GM21447 (cell line): ENCODE measurements around the gene ELK3.

Experiments
- ATAC-seq: cut with Tn5 transposase; IDR thresholded peaks from one replicate; pipeline ENCODE4 v1.9.1; 2021; ENCODE audit not compliant: unreplicated experiment

The ELK3 gene

DNA sequence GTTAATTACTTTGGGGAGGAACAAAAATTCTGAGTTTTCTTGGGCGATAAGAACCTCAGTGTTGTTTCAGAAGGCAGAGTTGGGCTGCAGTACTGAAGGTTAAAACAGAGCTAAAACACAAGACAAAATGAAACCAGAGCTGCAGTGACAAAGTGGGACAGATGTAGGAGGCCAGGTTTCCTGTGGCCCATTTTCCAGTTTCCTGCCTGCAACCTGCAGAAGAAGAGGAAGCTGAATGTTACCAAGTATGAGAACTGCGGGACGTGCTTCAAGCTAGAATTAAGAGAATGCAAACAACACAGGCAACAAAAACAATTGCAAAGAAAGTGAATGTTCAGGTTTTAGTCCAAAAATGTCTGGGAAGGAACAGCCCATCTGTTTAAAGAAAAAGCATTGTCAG is 17.8 kb downstream of the ELK3 start:
- no peak for ATAC-seq

- no peak for ATAC-seq
Observed at GRCh38 chr12:96212456-96213375, 18.5 kb downstream of the ELK3 start.

- no peak for ATAC-seq
Observed at GRCh38 chr12:96213869-96214268, 19.7 kb downstream of the ELK3 start.

DNA sequence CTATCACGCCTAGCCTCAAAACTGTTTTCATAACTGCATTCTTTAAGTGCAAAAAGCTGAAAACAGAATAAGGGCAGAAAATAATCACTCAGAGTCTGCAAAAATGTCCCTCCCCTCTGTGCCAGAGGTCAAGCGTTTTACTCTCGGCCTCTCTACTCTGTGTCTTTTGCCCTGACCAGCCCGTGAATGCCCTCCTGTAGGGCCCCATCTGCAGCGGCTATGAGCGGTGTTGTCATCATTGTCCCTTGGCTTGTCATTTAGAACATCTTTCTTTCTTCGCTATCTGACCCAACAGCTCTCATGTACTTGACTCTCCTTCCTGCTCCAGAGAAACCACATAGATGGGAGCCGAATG is 21.7 kb downstream of the ELK3 start:
- no peak for ATAC-seq

- ATAC-seq = no peak
Observed at GRCh38 chr12:96218989-96219678, 25.0 kb downstream of the ELK3 start.

DNA sequence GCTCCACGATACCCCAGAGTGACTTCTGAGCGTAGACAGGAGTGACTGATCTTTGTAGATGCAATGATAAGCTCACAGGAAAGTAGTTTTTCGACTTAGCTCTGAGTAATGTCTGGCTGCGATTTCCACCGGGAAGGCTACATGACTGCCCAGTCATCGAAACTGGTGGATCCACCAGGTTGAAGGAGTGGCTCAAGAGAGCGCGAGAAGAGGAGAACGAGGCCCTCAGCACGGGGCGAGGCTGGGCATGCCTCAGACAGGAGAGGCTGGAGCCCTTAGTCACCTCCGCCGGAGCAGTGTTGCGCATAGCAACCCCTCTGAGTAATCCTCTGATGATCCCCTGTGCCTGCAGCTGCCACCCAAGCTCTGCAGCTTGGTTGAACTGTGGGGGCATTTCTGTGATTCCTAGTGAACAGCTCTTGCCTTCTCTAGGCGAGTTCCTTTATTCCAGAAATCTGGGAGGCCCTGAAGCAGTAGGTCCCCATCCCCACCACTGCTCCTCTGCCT is 25.6 kb downstream of the ELK3 start:
- ATAC-seq = no peak

GRCh38 chr12:96220902-96221301 is 26.7 kb downstream of the ELK3 start:
- no peak for ATAC-seq

DNA sequence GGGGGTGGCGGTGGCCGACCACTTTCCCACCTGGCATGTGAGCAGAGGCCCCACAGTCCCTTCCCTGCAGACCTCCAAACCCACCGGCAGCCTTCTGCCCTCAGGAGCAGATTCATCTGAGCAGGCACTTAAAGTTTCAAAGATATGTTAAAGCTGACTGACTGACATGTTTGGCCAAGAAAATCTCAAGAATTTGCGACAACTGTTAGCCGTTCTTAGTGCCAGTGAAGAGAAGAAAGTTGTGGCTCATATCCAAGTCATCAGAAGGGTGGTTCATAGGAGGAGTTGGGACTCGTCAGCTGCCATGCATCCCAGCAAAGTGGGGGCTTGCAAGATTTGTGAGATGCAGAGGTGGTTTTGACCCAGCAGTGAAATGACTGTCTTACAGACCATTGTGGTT is 27.2 kb downstream of the ELK3 start:
- no peak for ATAC-seq

- ATAC-seq = no peak
Observed at GRCh38 chr12:96223411-96224218, 29.4 kb downstream of the ELK3 start.

DNA sequence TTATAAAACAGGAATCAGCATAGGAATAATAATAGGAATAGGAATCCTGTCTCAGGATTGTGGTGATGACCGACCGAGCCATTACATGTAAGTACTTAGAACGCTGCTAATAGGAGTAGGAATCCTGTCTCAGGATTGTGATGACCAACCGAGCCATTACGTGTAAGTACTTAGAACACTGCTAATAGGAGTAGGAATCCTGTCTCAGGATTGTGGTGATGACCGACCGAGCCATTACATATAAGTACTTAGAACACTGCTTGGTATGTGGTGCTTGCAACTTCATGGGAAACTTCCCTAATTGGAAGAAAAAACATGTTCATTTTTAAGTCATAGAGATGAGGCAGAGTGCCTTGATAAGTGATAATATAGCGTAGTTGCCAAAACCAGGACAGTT is 30.0 kb downstream of the ELK3 start:
- ATAC-seq = no peak

DNA sequence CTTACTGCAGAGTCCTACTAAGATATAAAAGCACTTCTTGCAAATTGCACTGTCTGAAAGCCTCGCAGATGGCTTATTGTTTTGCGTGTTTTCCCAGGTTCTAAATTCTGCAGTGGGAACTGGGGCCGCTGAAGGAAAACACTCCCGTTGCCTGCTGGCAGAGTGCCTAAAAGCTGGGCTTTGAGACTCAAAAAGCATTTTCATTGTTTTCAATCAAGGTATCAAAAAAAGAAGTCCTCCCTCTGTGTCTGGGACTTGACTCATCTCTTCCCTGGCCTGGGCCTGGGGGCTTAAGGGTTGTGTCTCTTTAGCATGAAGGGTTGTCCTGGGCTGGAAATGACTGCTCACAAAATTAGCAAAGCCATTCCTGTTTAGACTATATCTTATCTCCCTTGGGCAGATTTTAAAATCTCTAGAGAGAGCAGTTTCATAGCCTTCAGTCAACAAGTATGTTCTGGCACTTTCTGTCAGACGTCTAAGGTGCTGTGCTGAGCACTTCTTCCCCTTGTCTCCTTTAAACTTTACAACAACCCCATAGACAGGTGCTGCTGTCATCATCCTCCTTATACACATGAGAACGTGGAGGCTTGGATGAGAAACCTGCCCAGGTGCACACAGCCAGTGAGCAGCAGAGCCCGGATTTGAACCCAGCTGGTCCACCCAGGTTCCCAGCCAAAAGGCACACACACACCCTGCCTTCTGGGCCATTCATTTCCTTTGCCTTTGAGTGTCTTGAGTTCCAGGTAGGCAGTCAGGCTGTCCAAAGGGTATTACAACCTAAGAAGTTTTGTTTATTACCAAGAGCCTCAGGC is 31.1 kb downstream of the ELK3 start:
- ATAC-seq = no peak

DNA sequence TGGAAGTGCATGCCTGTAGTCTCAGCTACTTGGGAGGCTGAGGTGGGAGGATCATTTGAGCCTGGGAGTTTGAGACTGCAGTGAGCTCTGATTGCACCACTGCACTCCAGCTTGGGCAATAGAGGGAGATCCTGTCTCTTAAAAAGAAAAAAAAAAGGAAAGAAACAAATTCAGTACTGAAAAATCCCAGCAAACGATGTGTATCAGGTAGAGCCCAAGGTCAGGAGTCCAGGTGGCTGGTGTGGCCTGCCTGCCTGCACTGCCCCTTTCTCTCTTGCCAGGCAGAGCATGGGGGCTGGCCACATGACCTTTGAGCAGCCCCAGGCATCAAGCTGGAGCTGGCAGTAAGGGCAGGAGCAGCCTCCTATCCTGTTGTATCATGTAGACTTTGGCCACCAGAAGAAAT is 31.8 kb downstream of the ELK3 start:
- ATAC-seq = no peak

DNA sequence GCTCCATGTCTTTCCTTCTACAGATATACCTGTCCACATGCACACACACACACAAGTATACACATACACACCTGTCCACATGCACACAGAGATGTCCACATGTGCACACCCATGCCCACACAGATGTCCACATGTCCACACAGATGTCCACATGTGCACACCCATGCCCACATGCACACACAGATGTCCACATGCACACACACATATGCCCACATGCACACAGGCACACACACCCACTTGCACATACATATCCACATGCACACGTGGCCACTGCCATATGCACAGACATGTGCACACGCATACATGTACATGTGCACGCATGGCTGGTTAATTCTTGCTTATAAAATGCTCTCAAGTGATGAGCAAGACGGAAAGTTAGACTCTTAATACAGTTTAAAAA is 32.2 kb downstream of the ELK3 start:
- no peak for ATAC-seq

DNA sequence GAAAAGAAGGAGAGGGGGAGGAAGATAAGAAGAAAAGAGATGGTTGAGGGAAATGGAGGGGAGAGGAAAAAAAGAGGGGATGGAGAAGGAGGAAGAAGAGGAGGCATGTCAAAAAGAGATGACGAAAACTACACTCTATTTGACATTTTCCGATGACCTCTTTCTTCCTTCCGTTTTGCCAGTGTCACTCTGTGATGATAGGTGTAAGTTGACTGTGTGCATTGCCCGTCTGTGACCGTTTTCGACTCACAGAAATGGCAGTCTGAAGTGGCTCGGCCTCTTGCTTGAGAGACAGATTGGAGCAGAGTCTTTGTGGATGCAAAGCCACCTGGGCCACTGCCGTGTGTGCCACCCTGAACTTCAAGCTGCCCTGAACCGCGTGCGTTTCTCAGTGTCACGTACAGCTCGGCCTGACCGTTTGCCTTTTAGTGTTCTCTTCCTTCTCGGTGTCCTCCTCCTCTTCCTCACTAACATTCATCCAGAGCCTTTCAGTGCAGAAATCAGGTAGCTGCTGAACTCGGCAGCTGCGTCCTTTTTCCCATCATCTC is 32.7 kb downstream of the ELK3 start:
- no peak for ATAC-seq

- no peak for ATAC-seq
Observed at GRCh38 chr12:96227365-96228106, 33.4 kb downstream of the ELK3 start.

DNA sequence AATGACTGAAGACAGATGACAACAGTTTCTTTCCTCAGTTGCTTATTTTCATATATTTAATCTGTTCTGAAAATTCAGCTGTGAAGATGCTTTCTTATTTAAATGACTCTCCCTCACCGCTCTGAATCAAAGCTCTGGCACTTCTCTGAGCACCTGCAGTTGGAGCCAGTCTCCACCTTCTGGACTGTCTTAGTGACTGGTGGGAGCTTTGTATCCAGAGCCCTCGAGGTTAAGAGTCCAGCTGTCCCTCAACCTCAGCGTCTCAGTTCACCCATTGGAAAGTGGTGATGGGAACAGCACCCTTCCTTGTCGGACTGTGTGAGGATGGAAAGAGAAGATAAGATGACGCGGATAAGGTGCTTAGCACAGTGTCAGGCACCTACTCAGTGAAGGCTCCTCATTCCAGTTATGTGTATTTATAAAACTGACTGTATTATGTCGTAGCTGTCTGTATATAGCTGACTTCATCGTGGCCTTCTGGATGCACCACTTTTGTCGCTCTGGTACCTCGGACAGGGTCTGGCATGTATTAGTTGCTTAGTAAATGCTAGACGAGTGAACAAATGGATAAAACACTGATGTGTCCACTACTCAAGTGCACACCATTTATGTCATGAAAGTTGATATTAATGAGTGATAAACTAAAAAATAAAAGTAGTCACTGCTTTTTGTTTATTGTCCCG is 34.5 kb downstream of the ELK3 start:
- ATAC-seq = no peak

GRCh38 chr12:96230646-96231045 is 36.5 kb downstream of the ELK3 start:
- ATAC-seq = no peak

DNA sequence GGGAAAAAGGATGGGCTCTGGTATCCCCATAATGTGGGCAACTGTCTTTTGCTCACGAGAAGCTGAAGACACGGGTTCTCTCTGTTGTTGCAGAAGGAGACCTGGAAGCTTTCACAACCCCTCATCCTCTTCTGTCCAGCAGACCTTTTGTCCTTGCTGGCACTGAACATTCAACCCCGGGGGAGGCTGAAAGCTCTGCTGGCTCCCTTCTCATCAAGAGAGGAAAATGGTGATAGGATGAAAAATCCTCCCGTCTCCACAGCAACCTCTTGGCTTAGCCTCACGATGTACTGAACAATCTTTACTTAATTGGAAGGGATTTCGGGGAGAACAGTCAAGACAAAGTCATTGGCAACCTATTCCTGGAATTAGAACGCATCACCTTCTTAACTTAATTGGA is 39.0 kb downstream of the ELK3 start:
- ATAC-seq = no peak

GRCh38 chr12:96233939-96234461 is 39.8 kb downstream of the ELK3 start:
- ATAC-seq = no peak
